ENCODE data around the gene HOXD1.

The HOXD1 gene

DNA sequence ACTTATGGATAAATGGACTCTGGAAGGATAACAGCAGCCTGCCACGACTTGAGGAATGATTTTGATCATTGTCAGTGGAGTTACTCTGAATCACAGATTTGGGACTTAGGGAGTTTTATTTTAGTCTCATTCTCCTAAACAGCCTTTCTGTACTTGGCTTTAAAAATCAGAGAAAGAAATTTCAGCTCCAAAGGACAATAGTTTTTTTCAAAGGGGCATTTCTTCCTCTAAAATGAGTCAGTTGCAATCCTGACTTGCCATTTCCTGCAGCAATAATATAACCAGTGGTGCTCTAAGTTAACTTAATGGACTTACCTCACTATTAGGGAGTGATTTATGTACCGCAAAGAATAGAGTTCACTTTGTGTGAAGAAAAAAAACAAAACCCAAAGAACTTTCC lies 45.7 kb downstream of the HOXD1 start:
- no peaks in the 10 kb centered on the region for H3K36me3 ChIP-seq (replicated peaks)
- DNase-seq: no peak
- TF ChIP-seq, protein P1, sequence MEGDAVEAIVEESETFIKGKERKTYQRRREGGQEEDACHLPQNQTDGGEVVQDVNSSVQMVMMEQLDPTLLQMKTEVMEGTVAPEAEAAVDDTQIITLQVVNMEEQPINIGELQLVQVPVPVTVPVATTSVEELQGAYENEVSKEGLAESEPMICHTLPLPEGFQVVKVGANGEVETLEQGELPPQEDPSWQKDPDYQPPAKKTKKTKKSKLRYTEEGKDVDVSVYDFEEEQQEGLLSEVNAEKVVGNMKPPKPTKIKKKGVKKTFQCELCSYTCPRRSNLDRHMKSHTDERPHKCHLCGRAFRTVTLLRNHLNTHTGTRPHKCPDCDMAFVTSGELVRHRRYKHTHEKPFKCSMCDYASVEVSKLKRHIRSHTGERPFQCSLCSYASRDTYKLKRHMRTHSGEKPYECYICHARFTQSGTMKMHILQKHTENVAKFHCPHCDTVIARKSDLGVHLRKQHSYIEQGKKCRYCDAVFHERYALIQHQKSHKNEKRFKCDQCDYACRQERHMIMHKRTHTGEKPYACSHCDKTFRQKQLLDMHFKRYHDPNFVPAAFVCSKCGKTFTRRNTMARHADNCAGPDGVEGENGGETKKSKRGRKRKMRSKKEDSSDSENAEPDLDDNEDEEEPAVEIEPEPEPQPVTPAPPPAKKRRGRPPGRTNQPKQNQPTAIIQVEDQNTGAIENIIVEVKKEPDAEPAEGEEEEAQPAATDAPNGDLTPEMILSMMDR (IDR thresholded peaks at IDR 0.05; ENCODE audit: low read depth, low read length, missing control alignments): no peak
- no peak overlapping the region for H3K27ac ChIP-seq
- in situ Hi-C loops (cut with HindIII; ENCODE audit: low pct_ligation_motif_present, low sequenced_read_pairs): no loop called here
- H3K27me3 ChIP-seq (replicated peaks): no peaks in the 10 kb centered on the region
- H3K4me3 ChIP-seq (ENCODE audit: low read depth, low read length): no peak overlapping the region

DNA sequence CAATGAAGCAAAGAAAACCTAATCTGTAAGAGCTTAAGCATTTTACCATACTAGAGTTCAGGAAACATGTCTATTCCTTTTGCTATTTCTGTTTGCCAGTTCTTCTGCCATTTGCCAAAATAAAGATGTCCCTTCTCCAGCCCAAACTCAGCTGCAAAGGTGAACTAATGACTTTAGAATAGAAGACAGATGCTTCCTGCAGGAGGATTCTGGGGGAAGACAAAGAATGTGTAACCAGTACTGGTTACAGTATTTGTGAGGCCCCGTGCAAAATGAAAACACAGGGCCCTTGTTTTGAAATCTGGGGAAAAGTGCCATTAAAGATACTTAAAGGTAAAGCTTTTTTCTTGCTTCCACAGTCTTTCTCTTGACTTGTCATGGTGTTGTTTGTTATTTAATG lies 46.5 kb downstream of the HOXD1 start:
- TF ChIP-seq, protein P1 (IDR thresholded peaks at IDR 0.05; ENCODE audit: low read depth, low read length, missing control alignments): no peak
- in situ Hi-C loops (cut with HindIII; ENCODE audit: low pct_ligation_motif_present, low sequenced_read_pairs): no loop called here
- Histone ChIP-seq H3K27ac (no peak overlapping the region), H3K36me3 (replicated peaks) (no peaks in the 10 kb centered on the region), H3K27me3 (replicated peaks) (no peaks in the 10 kb centered on the region), H3K4me3 (ENCODE audit: low read depth, low read length) (no peak overlapping the region)
- DNase-seq: no peak

DNA sequence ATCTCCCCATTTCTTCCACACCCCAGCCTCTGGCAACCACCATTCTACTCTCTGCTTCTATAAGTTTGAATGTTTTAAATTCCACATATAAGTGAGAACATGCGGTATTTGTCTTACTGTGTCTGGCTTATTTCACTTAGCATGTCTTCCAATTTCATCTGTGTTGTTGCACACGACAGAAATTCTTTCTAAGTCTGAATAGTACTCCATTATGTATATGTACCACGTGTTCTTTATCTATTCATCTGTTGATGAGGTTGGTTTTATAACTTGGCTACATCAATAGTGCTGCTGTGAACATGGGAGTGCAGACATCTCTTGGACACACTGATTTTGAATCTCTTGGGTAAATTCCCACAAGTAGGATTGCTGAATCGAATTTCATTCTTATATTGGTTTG lies 49.0 kb downstream of the HOXD1 start:
- in situ Hi-C loops (cut with HindIII; ENCODE audit: low pct_ligation_motif_present, low sequenced_read_pairs): no loop called here
- DNase-seq: no peak
- TF ChIP-seq, protein P1 (IDR thresholded peaks at IDR 0.05; ENCODE audit: low read depth, low read length, missing control alignments): no peak

GRCh38 chr2:176239031-176239430 lies 50.6 kb downstream of the HOXD1 start:
- Histone ChIP-seq H3K4me3 (ENCODE audit: low read depth, low read length) (no peak overlapping the region), H3K27me3 (replicated peaks) (no peaks in the 10 kb centered on the region), H3K27ac (no peak overlapping the region), H3K36me3 (replicated peaks) (no peaks in the 10 kb centered on the region)
- TF ChIP-seq, protein P1 (IDR thresholded peaks at IDR 0.05; ENCODE audit: low read depth, low read length, missing control alignments): no peak
- DNase-seq: no peak
- in situ Hi-C loops (cut with HindIII; ENCODE audit: low pct_ligation_motif_present, low sequenced_read_pairs): no loop called here

More for the DNA sequence above, 49.0 kb downstream of the HOXD1 start:
- H3K4me3 ChIP-seq (ENCODE audit: low read depth, low read length): no peak overlapping the region
- H3K27ac ChIP-seq: no peak overlapping the region
- no peaks in the 10 kb centered on the region for H3K36me3 ChIP-seq (replicated peaks)
- H3K27me3 ChIP-seq (replicated peaks): no peaks in the 10 kb centered on the region

- TF ChIP-seq, protein P1 (IDR thresholded peaks at IDR 0.05; ENCODE audit: low read depth, low read length, missing control alignments): no peak
- Histone ChIP-seq H3K36me3 (replicated peaks) (no peaks in the 10 kb centered on the region), H3K4me3 (ENCODE audit: low read depth, low read length) (no peak overlapping the region), H3K27me3 (replicated peaks) (no peaks in the 10 kb centered on the region), H3K27ac (no peak overlapping the region)
- DNase-seq: no peak
- in situ Hi-C loops (cut with HindIII; ENCODE audit: low pct_ligation_motif_present, low sequenced_read_pairs): no loop called here
These were observed 51.8 kb downstream of the HOXD1 start for GRCh38 chr2:176240301-176240700.
